NT2/D1 (cell line): ENCODE data around the gene NTM.

Experiments used
- DNase-seq: peaks from one replicate; pipeline ENCODE4 v3.0.0-alpha.2; 2011; ENCODE audit warnings: low read depth, low spot score
- H3K27me3 ChIP-seq: 2 replicates; pipeline ENCODE4 v1.6.0; 2011; ENCODE audit warnings: mild to moderate bottlenecking; ENCODE audit not compliant: insufficient read length, insufficient read depth
- H3K36me3 ChIP-seq: 2 replicates; pipeline ENCODE4 v1.6.1; 2011; ENCODE audit warnings: mild to moderate bottlenecking, low read length, mixed read lengths; ENCODE audit not compliant: insufficient read depth, insufficient read length
- H3K4me1 ChIP-seq: 2 replicates; pipeline ENCODE4 v1.5.1; 2011; ENCODE audit not compliant: insufficient read depth, insufficient read length
- H3K4me3 ChIP-seq: 2 replicates; pipeline ENCODE4 v1.5.1; 2011; ENCODE audit warnings: low read depth; ENCODE audit not compliant: insufficient read length
- H3K9ac ChIP-seq: 2 replicates; pipeline ENCODE4 v1.6.0; 2011; ENCODE audit warnings: low read depth; ENCODE audit not compliant: insufficient read length
- H3K9me3 ChIP-seq: 2 replicates; pipeline ENCODE4 v1.5.1; 2011; ENCODE audit warnings: mild to moderate bottlenecking, low read length; ENCODE audit not compliant: insufficient read depth
- SUZ12 ChIP-seq: IDR thresholded peaks from 2 replicates; pipeline ENCODE4 v1.6.1; 2011; ENCODE audit not compliant: insufficient read length, insufficient read depth; ENCODE audit errors: extremely low read depth
- YY1 ChIP-seq: IDR thresholded peaks from 2 replicates; pipeline ENCODE4 v1.6.1; 2011; ENCODE audit not compliant: insufficient read length, insufficient read depth
- ZNF274 ChIP-seq: IDR thresholded peaks from 2 replicates; pipeline ENCODE4 v1.6.1; 2011; ENCODE audit warnings: mild to moderate bottlenecking, low read depth, low read length

The NTM gene

DNA sequence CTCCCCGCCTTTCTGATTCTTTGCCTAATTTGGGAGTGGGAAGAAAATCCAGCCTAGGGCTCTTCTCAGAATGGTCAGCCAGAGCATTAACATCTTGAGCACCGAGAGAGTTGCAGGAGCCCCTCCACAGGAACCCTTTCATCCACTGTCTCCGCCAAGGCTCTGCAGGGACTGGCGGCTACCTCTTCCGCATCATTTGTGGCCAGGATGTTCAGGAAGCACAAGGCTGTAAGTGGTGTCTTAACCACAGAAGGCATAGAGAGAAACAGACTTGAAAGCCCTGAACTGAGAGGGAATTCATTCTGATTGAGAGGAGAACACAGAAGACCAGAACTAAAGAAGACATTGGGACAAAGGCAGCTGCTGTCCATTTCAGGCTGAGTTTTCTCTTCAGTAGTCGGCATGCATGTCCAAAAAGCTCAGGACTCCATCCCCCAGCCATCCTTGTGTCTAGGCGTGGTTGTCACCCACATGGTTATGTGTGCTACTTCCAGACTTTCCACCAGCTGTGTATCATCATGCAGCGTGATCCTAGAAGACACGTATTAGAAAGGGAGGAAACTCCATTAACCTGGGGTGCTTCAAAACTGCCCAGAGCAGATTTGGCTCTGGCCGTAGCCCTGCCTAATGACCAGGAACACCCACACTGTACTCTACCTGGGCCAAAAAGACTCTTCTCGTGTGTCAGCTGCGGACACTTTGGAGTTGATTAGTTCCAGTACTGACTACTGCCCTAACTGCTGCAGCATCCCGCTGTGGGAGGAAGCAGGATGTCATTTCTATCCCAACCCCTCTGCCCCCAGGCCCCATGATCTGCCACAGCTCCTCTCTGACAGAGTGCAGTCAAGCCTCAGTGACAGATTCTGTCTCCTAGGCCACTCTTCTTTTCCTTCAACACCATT lies 725.1 kb downstream of the NTM start:
- no peaks in the 10 kb centered on the region for H3K27me3 ChIP-seq
- no peaks in the 10 kb centered on the region for H3K36me3 ChIP-seq
- H3K4me1 ChIP-seq = no peaks in the 10 kb centered on the region
- no peak overlapping the region for H3K4me3 ChIP-seq
- DNase-seq = no peak
- no peak for TF ChIP-seq SUZ12
- TF ChIP-seq YY1 = no peak
- TF ChIP-seq ZNF274 = no peak
- no peaks in the 10 kb centered on the region for H3K9me3 ChIP-seq
- no peak overlapping the region for H3K9ac ChIP-seq

DNA sequence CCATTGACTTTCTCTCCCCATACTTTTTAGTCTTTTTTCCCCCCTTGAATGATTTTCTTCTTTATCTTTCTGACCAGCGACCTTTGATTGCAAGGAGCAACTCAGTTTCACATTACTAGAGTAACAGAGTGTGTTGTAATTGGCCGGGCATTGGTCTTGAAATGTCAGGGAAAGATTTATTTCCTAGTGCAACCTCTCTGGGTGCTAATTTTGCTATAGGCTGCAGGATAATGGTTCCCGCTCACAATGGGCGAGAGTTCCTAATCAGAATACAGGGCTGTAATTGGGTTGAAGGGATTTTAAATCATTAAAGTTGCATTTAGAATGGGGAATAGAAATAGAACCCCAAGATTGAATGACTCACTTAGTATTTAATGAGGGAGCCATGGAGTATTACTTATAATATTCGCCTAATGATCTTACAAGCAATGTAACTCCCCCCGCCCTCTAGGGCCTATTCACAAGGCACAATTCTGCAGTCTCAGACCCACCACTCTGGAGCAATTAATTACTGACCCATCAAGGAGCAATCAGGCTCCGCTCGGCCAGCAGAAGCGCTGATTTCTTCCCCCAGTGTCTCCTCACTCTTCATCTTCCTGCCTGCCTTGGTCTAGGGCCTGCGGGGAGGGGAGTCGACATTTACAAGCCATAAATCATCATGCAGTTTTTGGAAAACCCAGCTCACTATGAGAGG lies 725.9 kb downstream of the NTM start:
- Histone ChIP-seq H3K27me3 (no peaks in the 10 kb centered on the region), H3K4me1 (no peaks in the 10 kb centered on the region), H3K9ac (no peak overlapping the region), H3K9me3 (no peaks in the 10 kb centered on the region), H3K36me3 (no peaks in the 10 kb centered on the region), H3K4me3 (no peak overlapping the region)
- no peak for DNase-seq
- TF ChIP-seq SUZ12 (no peak), YY1 (no peak), ZNF274 (no peak)

DNA sequence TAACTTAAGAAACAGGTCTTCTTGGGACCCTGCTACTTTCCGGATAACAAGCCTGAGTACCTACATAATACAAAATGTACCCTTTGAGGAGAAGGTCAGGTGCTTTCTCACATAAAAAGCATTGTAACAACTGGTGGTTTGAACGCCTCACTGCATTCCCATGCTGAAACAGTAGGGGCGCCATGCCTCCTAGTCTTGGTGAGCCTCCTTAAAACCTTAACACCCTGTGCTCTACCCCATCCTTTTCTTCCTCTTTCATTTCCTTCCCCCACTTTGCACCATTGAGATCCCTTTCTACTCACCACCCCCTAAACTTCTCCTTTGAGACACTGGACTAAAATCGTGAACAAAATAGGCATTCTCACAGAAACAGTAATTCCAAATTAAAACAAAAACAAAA lies 729.3 kb downstream of the NTM start:
- Histone ChIP-seq H3K4me3 (no peak overlapping the region), H3K9ac (no peak overlapping the region), H3K4me1 (no peaks in the 10 kb centered on the region), H3K27me3 (no peaks in the 10 kb centered on the region), H3K36me3 (no peaks in the 10 kb centered on the region), H3K9me3 (no peaks in the 10 kb centered on the region)
- TF ChIP-seq SUZ12 (no peak), YY1 (no peak), ZNF274 (no peak)
- no peak for DNase-seq

DNA sequence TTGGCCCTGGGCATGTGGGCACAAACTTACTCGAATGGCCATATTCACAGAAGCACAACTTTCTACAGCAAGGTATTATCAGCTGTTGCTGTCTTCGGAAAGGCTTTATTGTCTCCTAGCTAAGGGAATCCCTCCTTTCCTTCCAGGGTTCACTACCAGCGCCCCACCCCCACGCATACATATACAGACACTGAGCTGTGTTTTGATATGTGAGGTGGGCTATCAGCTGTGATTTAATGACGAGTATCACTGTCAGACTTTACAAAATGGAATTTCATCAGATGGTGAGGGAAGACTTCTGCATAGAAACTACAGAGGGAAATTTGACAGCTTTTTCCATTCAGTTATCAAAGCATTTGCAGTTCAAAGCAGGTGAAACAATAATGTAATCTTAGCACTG lies 730.2 kb downstream of the NTM start:
- H3K27me3 ChIP-seq = no peaks in the 10 kb centered on the region
- TF ChIP-seq ZNF274 = no peak
- no peak for TF ChIP-seq SUZ12
- TF ChIP-seq YY1 = no peak
- H3K36me3 ChIP-seq = no peaks in the 10 kb centered on the region
- no peak for DNase-seq
- H3K4me3 ChIP-seq = no peak overlapping the region
- H3K9me3 ChIP-seq = no peaks in the 10 kb centered on the region
- H3K4me1 ChIP-seq = no peaks in the 10 kb centered on the region
- H3K9ac ChIP-seq = no peak overlapping the region

DNA sequence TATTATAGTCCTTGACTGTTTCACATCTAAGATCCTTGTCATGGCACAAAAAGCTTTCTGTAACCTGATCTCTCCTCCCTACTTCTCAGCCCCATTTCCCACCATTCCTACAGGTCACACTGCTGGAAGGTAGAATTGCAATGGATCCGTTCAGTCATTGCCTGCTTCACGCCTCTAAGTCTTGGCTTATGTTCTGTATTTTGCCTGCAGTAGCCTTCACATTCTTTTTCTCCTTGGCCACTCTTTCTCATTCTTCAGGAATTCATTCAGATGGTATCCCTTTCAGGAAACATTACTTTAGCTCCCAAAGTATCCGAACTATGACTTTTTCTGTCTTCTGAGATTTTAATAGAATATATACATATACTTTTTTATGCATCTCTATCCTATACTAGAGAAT lies 731.5 kb downstream of the NTM start:
- DNase-seq = no peak
- TF ChIP-seq SUZ12 (no peak), YY1 (no peak), ZNF274 (no peak)
- H3K36me3 ChIP-seq = no peaks in the 10 kb centered on the region
- no peaks in the 10 kb centered on the region for H3K9me3 ChIP-seq
- H3K9ac ChIP-seq = no peak overlapping the region
- no peaks in the 10 kb centered on the region for H3K27me3 ChIP-seq
- no peak overlapping the region for H3K4me3 ChIP-seq
- H3K4me1 ChIP-seq = no peaks in the 10 kb centered on the region

DNA sequence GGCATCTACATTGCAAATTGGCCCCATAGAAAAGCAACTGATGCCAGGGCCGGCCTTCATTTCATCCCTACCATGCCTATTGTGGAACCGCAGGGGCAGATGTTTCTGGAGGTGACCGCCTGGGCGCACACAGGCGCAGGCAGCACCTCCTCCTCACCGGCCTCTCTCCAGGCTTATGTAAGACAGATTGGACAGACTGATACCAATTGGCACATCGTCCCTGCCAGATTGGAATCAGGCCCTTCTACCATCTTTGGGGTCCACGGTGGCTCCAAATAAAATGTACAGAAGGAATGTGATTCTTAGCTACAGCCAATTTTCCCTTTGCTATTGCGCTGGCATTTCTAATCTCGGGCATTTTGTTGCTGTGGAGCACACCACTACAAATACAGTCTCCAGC lies 732.6 kb downstream of the NTM start:
- Histone ChIP-seq H3K4me3 (no peak overlapping the region), H3K4me1 (no peaks in the 10 kb centered on the region), H3K36me3 (no peaks in the 10 kb centered on the region), H3K9me3 (no peaks in the 10 kb centered on the region), H3K9ac (no peak overlapping the region), H3K27me3 (no peaks in the 10 kb centered on the region)
- no peak for DNase-seq
- TF ChIP-seq ZNF274 = no peak
- no peak for TF ChIP-seq YY1
- TF ChIP-seq SUZ12 = no peak
